OCI-LY7 (cell line): ENCODE data around the gene MEAK7. TPM values are rescaled to one million over a fixed set of nuclear protein-coding genes. Genes with fewer than 3 reads are reported as not detected.

Experiments used
- BruUV-seq: library from RNA; stranded (reverse); fragments of 400-500 nt; replicated peaks from 2 replicates; lab custom pipeline; 2021; lab: Mats Ljungman, UMichigan
- CTCF ChIA-PET: fragments of 300-600 bp; sonication (Branson Sonifier 250); formaldehyde crosslinking; loops from one replicate; lab custom pipeline; 2022; ENCODE audit warnings: antibody characterized with exemption; ENCODE audit not compliant: unreplicated experiment; lab: Charles Lee
- POLR2A ChIA-PET: fragments of 300-600 bp; sonication (Branson Sonifier 250); formaldehyde crosslinking; loops from one replicate; lab custom pipeline; 2022; ENCODE audit warnings: antibody characterized with exemption; lab: Charles Lee
- DNase-seq: peaks from one replicate; pipeline ENCODE4 v3.0.0-alpha.2; 2015; ENCODE audit warnings: low spot score
- H2AFZ ChIP-seq: fragments of 200-600 bp; sonication (generic), shearing (Covaris generic); 2 replicates; pipeline ENCODE4 v1.6.1; 2014; ENCODE audit warnings: mild to moderate bottlenecking, antibody characterized with exemption, low read length, moderate library complexity
- H3K27ac ChIP-seq: fragments of 200-600 bp; sonication (generic); 2 replicates; pipeline ENCODE4 v1.5.1; 2014; ENCODE audit warnings: mixed run types, low read depth, mild to moderate bottlenecking, moderate library complexity, low read length, inconsistent platforms; ENCODE audit not compliant: poor library complexity, severe bottlenecking
- H3K36me3 ChIP-seq: fragments of 200-600 bp; sonication (generic); 2 replicates; pipeline ENCODE4 v1.6.1; 2014; ENCODE audit warnings: mild to moderate bottlenecking, antibody characterized with exemption, low read length, moderate library complexity, mixed read lengths; ENCODE audit not compliant: insufficient read depth
- H3K4me1 ChIP-seq: fragments of 200-600 bp; sonication (generic); 2 replicates; pipeline ENCODE4 v1.5.1; 2014; ENCODE audit warnings: mild to moderate bottlenecking, low read length; ENCODE audit not compliant: insufficient read depth, poor library complexity, severe bottlenecking
- H3K4me2 ChIP-seq: fragments of 200-600 bp; sonication (generic); 2 replicates; pipeline ENCODE4 v1.6.1; 2014; ENCODE audit warnings: mild to moderate bottlenecking, low read length
- H3K4me3 ChIP-seq: fragments of 200-600 bp; sonication (generic); 2 replicates; pipeline ENCODE4 v1.5.1; 2014; ENCODE audit warnings: mild to moderate bottlenecking, low read depth, low read length; ENCODE audit not compliant: poor library complexity, severe bottlenecking
- H3K79me2 ChIP-seq: fragments of 200-600 bp; sonication (generic); 2 replicates; pipeline ENCODE4 v1.6.1; 2016; ENCODE audit warnings: low read depth, mild to moderate bottlenecking, low read length, moderate library complexity, mixed read lengths; ENCODE audit not compliant: insufficient read depth
- H3K9me2 ChIP-seq: fragments of 200-600 bp; sonication (generic); 2 replicates; pipeline ENCODE4 v1.6.1; 2016; ENCODE audit warnings: mild to moderate bottlenecking, low read length, mixed read lengths; ENCODE audit not compliant: insufficient read depth
- H3K9me3 ChIP-seq: fragments of 200-600 bp; sonication (generic); 2 replicates; pipeline ENCODE4 v1.6.1; 2014; ENCODE audit warnings: mild to moderate bottlenecking, mixed run types, low read length, mixed read lengths
- H4K20me1 ChIP-seq: fragments of 200-600 bp; sonication (generic); 2 replicates; pipeline ENCODE4 v1.6.1; 2014; ENCODE audit warnings: mild to moderate bottlenecking, antibody characterized with exemption, low read length, moderate library complexity, mixed read lengths; ENCODE audit not compliant: insufficient read depth
- EZH2phosphoT487 ChIP-seq: fragments of 200-600 bp; sonication (generic); IDR thresholded peaks from 2 replicates; pipeline ENCODE4 v1.6.1; 2018; ENCODE audit warnings: low read depth, borderline replicate concordance, mild to moderate bottlenecking, mixed run types, antibody characterized with exemption, low read length, moderate library complexity, mixed read lengths
- intact Hi-C: fragments of 100-400 bp; cut with micrococcal nuclease; formaldehyde crosslinking; loops from one replicate; pipeline ENCODE4 v1.10.0; 2022; ENCODE audit not compliant: unreplicated experiment
- total RNA-seq, 2 experiments: library from RNA; depleted of rRNA in 1 of 2; stranded (reverse); fragments of >200 nt in 1 of 2; shearing (Covaris generic) in 1 of 2; gene quantifications; 2 replicates each; pipeline ENCODE4 v1.2.3, GENCODE V29; 2014 to 2022
- TF ChIP-seq, protein P1 (sequence below): fragments of 200-600 bp; sonication (generic); conservative IDR thresholded peaks from 2 replicates; pipeline ENCODE4 v1.5.1; 2014; ENCODE audit warnings: mild to moderate bottlenecking, antibody characterized with exemption, low read length, moderate library complexity, mixed read lengths

Gene MEAK7
- total RNA-seq, 2 experiments from 2014 or later: 12.0 to 20.5 TPM

GRCh38 chr16:84463221-84463620 is 41.2 kb downstream of the MEAK7 start:
- no peaks in the 10 kb centered on the region for H4K20me1 ChIP-seq
- ChIA-PET POLR2A (no interaction called here), CTCF (no interaction called here)
- H3K9me3 ChIP-seq: 0 out of 2 replicates have a peak, but pooled peaks cover 8% of the 10 kb centered on the region
- H3K79me2 ChIP-seq: no peaks in the 10 kb centered on the region
- no TSS peak for BruUV-seq
- no peak overlapping the region for H2AFZ ChIP-seq
- intact Hi-C loops: no loop called here
- no peak overlapping the region for H3K4me2 ChIP-seq
- H3K9me2 ChIP-seq: no peaks in the 10 kb centered on the region
- no peak overlapping the region for H3K4me3 ChIP-seq
- no peak for TF ChIP-seq EZH2phosphoT487
- TF ChIP-seq, protein P1, sequence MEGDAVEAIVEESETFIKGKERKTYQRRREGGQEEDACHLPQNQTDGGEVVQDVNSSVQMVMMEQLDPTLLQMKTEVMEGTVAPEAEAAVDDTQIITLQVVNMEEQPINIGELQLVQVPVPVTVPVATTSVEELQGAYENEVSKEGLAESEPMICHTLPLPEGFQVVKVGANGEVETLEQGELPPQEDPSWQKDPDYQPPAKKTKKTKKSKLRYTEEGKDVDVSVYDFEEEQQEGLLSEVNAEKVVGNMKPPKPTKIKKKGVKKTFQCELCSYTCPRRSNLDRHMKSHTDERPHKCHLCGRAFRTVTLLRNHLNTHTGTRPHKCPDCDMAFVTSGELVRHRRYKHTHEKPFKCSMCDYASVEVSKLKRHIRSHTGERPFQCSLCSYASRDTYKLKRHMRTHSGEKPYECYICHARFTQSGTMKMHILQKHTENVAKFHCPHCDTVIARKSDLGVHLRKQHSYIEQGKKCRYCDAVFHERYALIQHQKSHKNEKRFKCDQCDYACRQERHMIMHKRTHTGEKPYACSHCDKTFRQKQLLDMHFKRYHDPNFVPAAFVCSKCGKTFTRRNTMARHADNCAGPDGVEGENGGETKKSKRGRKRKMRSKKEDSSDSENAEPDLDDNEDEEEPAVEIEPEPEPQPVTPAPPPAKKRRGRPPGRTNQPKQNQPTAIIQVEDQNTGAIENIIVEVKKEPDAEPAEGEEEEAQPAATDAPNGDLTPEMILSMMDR: no peak
- H3K36me3 ChIP-seq: no peaks in the 10 kb centered on the region
- DNase-seq: no peak
- H3K27ac ChIP-seq: no peak overlapping the region
- no peaks in the 10 kb centered on the region for H3K4me1 ChIP-seq

- no peaks in the 10 kb centered on the region for H3K79me2 ChIP-seq
- no peak overlapping the region for H3K4me2 ChIP-seq
- TF ChIP-seq EZH2phosphoT487: no peak
- TF ChIP-seq, protein P1: no peak
- ChIA-PET CTCF (no interaction called here), POLR2A (no interaction called here)
- no peaks in the 10 kb centered on the region for H3K36me3 ChIP-seq
- H3K4me3 ChIP-seq: no peak overlapping the region
- no TSS peak for BruUV-seq
- no peak overlapping the region for H3K27ac ChIP-seq
- no peaks in the 10 kb centered on the region for H3K9me2 ChIP-seq
- DNase-seq: no peak
- no peaks in the 10 kb centered on the region for H4K20me1 ChIP-seq
- H3K9me3 ChIP-seq: 0 out of 2 replicates have a peak, but pooled peaks cover 4% of the 10 kb centered on the region
- intact Hi-C loops: no loop called here
- H2AFZ ChIP-seq: no peak overlapping the region
- no peaks in the 10 kb centered on the region for H3K4me1 ChIP-seq
Measured at GRCh38 chr16:84462296-84463210, 41.9 kb downstream of the MEAK7 start.
